Panc1 (cell line): ENCODE results near the gene FHIT.

Source experiments
- CTCF ChIP-seq: fragments of 450-650 bp; IDR thresholded peaks from 2 replicates; pipeline ENCODE4 v1.5.1; 2017; ENCODE audit warnings: mild to moderate bottlenecking
- POLR2AphosphoS5 ChIP-seq: IDR thresholded peaks from 2 replicates; pipeline ENCODE4 v1.6.1; 2012; ENCODE audit warnings: mild to moderate bottlenecking, low read depth, low read length, moderate library complexity
- REST ChIP-seq, 2 experiments: IDR thresholded peaks; 2 replicates each; pipeline ENCODE4 v1.6.1; 2011 to 2012; ENCODE audit warnings: low read depth in 2 of 2, control low read depth in 1 of 2, low read length in 1 of 2, mild to moderate bottlenecking in 1 of 2, moderate library complexity in 1 of 2; ENCODE audit not compliant: insufficient read depth in 1 of 2
- TCF7L2 ChIP-seq: IDR thresholded peaks from 2 replicates; pipeline ENCODE4 v1.6.1; 2011; ENCODE audit warnings: mild to moderate bottlenecking, low read depth, low read length, inconsistent platforms

- TF ChIP-seq CTCF, result no peak
- TF ChIP-seq TCF7L2, result no peak
- no peak for TF ChIP-seq POLR2AphosphoS5
- TF ChIP-seq REST (IDR thresholded peaks at IDR 0.05; ENCODE audit: insufficient read depth in 1 of 2, low read depth in 2 of 2, low read length in 1 of 2), result no peak
These were observed 860.0 kb downstream of the FHIT start for GRCh38 chr3:60391292-60391691.
